Dermis blood vessel endothelial cell (primary cell): ENCODE data around the gene SDK2. TPM values are rescaled to one million over a fixed set of nuclear protein-coding genes. Genes with fewer than 3 reads are reported as not detected.

Experiments used
- DNase-seq: peaks from one replicate; pipeline ENCODE4 v3.0.0; 2010
- total RNA-seq: library from RNA; depleted of rRNA; stranded (reverse); fragments of >200 nt; gene quantifications from 2 replicates; pipeline ENCODE4 v1.2.3, GENCODE V29; 2014

Gene SDK2
- total RNA-seq, 1 donor from 2014 or later: not detected

DNA sequence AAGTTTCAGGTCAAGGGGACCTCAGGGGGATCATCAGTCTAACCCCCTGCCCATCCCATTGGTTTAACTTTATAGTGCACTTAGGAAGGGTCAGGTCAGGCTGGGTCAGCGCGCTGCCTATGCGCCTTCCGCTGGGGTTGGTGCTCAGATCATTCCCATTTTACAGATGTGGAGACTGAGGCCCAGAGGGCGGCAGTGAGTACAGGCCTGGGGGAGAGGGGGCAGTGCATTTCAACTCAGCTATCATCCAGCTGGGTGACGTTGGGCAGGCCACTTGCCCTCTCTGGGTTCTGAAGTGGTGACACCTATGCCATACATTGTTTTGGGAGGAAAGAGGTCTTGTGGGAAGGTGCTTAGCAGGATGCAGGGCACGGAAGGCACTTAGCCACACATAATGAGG is 204.6 kb downstream of the SDK2 start:
- no peak for DNase-seq

DNA sequence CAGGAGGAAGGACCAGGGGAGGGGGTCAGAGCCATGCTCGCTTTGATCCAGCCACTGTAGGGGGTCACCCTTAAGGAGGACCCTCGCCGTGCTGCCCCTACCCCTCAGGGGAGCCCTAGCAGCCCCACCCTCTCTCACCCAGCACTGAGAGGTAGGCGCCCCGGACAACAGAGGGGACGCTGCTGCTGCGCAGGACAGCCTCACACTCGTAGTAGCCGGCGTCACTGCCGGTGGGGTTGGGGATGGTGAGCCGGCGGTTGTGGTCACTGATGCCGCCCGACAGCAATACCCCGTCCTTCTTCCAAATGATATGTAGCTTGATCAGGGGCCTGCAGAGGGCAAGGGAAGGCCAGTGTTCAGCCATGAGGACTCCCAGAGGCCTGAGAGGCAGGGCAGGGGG is 206.4 kb downstream of the SDK2 start:
- DNase-seq: no peak

DNA sequence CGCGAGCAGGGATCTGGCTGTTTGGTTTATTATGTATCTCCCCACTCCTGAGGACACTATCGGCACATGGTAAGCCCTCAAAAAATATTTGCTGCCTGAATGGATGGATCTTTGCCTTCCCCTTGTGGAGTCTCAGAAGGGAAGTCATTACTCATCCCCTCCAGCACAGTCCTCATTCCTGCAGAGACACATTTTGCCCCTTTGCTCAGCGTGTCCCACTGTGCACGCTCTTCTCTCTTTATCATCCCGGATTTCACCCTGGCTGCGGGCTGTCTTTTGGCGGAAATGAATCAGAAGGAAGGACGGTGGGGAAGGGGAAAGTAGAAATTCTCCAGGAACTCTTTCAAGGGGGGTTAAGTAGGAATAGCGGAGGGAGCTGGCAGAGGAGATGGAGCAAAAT is 207.3 kb downstream of the SDK2 start:
- DNase-seq: no peak

DNA sequence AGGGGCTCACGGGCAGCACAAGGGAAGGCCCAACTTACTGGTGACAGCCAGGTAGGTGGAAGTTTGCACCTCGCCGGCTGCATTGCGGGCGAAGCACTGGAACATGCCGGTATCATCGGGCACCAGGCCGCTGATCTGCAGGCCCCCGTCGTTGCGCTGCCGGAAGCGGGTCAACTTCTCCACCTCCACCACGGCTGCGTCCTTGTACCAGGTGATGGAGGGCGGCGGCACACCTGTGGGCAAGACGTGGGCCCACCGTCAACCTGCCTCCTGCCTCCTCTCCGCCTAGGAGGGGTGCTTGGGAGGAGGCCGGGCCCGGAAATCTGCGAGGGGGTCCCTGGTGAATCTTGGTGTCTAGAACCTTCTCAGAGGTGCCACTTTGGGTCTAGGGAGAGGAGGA is 208.8 kb downstream of the SDK2 start:
- DNase-seq: no peak

DNA sequence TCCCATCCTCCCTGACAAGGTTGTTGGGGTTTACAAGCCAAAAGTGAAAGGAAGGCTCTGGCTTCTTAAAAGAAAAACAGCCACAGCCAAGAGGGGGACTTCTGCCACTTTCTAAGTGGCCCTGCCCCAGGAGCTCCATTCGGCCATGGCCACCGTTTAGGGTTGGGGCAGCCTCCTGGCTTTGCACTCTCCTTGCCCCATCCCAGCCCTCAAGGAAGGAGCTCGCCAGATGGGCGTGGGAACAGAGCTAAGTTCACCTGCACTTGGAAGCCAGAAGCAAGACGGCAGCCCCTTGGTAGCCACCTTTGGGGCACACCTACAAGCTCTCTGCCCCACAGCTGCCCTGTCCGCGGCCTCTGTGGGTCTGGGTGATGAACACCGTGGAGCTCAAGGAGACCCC is 210.1 kb downstream of the SDK2 start:
- no peak for DNase-seq

DNA sequence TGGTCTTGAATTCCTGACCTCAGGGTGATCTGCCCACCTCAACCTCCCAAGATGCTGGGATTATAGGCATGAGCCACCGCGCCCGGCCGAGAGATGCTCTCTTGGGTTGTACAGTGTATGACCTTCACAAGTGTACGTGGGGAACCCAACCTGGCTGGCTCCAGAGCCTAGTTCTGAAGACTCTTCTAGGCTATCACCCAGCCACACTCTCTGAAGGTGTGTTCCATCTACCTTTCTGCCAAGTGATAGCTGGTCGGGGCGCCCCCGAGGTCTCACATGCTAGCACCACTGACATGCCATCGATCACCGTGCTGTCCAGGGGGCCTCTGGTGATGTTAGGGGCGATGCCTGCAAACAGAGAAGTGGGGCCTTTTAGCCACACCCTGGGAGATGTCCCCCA is 210.7 kb downstream of the SDK2 start:
- no peak for DNase-seq

DNA sequence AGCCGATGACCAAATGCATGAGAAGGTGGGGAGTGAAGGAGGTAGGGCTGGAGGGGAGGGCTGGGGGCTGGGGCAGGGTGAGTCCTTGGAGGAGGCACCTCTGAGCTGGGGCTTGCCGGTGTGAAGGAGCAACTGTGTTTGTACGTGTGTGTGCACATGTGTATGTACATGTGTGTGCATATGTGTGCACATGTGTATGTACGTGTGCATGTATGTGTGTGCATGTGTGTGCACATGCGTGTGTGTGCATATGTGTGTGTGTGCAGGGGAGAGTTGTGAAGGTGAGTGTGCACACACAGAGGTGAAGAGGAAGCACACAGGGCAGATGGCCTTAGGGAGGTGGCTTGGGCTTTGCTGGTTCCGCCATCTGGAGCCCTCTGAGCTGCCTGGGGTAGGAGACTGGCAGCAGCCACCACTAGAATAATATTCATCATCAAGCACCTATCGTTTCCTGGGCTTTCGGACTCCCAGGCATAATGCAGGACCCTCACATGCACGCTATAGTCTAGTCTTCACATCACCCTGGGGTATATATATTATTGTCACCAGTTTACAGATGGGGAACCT is 211.5 kb downstream of the SDK2 start:
- DNase-seq: no peak

DNA sequence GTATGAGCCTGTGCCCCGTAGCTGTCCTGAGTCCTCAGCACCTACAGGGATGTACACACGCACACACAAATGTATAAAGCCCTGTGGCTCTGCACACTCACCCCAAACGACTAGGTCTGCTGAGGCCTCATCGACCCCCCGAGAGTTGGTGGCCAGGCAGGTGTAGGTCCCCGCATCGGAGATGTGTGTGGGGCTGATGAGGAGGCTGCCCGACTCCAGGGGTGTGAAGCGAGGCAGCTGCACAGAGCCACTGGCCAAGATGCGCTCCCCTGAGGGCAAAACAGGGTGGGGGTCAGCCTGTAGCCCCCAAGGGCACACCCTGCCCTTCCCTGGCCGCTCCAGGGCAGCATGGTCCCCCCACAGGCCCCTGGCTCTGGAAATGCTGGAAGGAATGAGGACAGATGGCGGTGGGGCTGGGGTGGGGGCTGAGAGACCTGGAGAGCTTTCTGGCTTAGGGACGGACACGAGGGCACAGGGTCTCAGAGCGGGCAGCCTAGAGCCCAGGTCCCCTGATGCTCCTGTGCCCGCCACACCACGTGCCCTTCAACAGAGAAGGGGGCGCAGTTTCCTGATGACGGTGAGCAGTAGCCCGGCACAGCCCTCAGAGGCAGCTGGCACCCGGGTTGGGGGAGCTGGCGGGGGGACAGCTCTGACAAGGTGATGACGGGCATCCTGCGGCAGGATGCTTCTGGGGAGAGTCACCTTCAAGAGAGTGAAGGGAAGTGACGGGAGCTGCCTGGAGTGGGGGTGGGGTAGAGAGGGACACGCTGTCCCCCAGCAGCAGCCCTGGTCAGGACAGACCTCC is 212.6 kb downstream of the SDK2 start:
- DNase-seq: no peak

DNA sequence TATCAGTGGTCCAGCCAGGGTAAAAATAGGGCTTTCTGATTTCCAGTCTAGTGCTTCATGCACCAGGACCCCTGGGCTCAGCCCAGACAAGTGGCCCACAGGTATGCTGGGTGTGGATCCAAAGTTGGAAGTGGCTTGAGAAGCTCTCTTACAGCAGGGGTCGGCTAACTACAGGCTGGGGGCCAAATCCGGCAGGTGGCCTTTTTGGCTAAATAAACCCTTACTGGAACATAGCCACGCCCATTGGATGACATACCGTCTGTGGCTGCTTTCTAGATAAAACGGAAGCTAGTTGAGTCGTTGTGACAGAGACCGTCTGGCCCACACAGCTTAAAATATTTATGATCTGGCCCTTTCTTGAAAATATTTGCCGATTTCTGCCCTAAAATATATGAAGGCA is 213.4 kb downstream of the SDK2 start:
- no peak for DNase-seq

DNA sequence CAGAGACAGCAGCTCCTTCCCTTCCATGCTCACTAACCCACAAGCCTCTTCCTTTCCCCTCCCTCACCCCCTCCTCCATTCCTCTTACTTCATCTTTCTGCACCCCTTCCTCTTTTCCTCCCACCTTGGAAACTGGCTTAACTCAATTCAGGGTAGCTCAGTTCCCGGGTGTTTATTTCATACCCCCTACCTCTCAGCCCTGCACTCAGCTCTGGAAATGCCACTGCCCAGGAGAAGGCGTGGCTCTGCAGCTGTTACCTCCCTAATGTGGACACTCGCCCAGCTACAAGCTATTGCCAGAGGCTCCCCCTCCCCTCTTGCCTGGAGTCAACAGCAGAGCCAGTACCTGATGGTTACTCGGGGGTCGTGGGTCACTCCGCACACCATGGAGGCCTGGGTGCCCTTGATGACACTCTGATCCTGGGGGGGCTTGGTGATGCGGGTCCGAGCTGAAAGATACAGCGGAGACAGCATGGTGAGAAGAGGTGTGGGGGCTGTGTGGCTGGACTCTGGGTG is 214.0 kb downstream of the SDK2 start:
- DNase-seq: no peak

DNA sequence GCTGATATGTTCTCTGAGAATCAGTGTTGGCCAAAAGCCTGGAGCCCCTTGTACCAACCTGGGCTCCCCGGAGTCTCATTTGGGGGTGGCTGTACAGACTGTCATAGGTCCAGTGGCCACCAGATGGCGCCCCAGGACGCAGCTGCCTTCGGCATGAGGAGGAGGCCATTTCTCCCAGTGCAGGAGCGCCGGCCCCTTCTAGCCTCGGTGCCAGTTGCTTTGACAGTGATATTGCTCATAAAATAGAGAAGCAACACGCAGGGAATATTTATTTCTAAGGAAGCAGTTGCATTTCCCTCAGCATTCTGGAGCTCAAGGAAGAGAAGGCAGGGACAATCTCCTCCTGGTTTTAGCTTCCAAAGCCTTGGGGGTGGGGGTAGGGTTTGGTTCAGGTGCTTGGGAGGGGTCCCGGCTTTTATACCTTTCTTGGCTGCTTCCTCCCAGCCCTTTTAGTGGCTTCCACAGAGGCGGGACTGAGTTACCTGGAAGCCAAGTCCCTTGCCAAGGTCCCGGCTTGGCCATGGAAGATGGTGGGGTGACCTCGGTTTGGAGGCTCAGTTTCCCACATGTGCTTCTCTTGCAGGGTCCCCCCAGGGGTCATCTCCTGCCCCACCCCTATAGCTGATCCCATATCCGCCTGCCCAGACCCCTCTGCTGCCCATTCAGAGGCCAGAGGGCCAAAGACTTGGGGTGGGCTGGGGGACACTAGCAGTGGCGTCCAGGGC is 214.6 kb downstream of the SDK2 start:
- DNase-seq: peak; percentile 81

DNA sequence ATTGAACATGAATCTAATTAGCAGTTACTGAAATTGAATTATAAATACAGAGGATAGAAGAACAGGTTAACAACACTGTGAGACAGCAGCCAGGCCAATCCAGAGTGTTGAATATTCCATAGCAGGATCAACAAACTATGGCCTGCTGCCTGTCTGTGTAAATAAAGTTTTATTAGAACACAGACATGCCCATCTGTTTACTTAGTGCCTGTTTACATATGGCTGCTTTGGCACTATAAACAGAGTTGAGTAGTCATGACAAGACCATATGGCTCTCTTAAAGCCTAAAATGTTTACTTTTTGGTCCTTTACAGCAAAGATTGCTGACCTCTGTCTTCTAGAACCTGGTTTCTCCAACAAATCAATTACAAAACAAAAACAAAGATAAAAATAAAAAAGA is 217.0 kb downstream of the SDK2 start:
- no peak for DNase-seq

DNA sequence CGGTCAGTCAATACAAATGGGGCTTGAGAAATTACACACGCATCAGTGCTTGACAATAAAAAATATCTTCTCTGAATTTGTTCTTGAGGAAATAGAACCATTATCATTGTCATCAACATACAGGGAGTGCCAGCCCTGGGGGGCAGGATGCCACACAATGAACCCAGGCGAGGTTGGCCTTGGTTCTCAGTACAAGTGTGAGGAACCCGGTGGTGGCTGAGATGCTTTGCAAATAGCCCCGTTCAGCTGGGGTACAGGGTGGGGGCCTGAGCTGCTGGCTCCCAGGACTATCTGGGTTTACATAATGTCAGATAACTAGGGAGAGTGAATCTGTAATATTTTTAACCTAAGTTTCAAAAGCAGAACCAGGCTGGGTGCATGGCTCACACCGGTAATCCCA is 219.7 kb downstream of the SDK2 start:
- no peak for DNase-seq

DNA sequence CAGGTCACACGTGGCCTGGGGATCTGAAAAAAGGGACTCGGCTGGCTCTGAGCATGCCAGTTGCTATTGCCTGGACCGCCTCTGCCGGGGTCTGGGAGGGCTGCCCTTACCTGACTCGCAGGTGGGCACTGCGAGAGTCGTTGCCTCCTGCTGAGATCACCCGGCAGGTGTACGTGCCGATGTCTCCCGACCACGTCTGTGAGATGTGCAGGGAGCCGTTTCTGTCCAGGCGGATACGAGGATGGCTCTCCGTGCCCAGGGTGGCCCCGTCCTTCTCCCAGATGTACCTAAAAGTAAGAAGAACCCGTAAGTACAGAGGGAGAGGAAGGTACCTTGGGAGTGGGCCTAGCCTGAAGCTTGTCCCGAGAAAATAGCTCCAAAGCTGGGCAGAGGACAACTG is 220.4 kb downstream of the SDK2 start:
- no peak for DNase-seq

DNA sequence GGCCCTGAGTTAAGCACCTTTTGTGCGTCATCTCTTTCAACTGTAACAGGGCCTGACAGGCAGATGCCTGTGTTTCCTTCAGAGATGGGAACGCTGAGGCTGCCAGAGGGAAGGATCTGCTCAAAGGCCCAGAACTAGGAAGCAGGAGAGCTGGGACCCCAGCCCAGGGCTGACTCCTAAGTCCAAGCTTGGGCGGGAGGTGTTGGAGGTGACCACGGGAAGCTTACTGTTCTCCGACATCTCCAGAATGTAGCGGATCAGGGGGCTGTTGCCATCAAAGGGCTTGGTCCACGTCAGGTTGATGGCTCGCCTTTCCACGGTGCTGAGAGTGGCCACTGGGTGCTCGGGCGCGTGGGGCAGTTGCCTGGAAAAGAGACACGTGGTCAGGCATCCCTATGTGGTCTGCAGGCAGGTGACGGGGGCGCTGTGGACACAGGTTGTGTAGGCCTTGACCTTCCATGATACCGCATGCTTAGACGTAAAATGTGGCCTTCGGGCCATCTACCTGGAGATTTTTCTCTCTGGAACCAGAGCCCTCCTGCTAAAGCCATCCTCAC is 221.0 kb downstream of the SDK2 start:
- DNase-seq: no peak

DNA sequence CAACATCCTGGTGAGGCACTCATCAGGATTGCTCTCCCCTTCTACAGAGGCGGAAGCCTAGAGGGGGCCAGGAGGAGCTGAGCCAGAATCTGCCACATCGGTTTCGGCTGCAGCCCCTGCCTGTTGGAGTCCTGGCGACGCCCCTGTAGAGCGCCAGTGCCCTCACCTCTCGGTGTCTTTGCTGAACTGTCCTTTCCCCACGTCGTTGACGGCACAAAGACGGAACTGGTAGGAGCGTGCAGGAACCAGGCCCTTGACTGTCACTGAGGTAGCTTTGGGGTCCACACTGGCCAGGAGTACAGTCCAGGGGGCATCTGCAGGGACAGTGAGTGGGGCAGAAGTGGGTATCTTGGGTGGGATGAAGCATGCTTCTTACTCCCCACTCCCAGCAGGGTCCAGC is 222.1 kb downstream of the SDK2 start:
- DNase-seq: no peak

DNA sequence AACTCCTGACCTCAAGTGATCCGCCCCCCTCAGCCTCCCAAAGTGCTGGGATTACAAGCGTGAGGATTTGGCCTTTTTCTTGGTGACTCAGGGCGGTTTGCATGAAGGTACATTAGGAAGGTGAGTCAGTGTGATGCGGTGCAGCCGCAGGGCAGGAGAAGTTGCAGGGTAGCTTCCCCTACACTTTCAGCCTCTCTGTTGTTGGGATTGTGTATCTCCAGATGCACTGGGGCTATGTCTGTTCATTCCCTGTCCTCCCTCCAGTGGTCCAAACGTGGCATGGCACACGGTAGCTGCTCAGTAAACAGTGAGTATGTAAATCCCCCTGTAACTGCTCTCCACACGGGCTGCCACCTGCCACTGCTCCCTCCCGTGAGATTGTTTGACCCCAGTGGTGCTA is 223.3 kb downstream of the SDK2 start:
- DNase-seq: no peak

DNA sequence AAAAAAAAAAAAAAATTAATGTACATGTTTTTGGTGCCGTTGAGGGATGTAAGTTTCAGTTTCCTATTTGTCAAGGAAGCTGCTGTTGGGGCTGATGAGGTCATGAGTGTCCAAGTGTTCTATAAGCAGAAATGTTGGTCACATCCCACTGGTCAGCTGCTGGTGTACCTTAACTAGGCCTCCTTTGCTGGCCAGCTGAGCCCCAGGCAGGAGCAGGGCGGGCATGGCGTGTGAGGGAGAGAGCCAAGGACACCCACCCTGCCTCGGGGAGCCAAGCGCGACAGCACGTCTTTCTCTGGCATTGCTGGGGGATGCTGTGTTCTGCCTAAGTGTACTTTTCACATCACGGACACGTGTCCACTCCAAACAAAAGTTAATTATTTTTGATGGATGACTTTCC is 224.4 kb downstream of the SDK2 start:
- DNase-seq: no peak

DNA sequence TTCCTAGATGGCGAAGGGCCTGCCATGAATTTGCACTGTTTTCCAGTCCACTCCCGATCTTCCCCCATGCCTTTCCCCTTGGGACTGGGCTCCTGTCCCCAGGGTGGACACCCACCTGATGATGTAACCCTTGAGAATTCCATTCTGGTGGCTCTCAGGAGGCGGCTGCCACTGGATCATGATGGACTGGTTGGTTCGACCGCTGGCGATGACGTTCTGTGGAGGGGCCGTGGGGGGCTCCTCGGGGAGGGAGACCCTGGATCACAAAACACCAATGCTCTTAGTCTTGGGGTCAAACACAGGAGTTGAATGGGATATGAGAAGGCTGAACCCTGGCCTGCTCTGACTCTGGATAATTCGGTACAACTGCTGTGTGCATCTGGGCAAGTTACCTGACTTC is 225.2 kb downstream of the SDK2 start:
- no peak for DNase-seq

DNA sequence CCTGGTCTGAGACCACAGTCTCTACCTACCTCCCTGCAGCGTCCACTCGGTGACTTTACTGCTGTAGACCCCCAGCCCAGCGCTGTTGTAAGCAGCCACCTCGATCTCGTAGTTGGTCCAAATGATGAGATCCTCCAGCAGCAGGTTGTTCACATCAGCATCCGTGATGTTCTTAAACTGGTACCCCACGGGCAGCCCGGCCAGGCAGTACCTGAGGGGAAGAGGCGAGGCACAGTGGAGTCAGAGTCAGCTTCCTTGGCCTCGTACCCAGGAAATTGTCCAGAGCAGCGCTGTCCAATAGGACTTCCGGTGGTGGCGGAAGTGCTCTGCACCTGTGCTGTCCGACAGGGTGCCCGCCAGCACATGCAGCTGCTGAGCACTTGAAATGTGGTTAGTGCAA is 228.5 kb downstream of the SDK2 start:
- no peak for DNase-seq

DNA sequence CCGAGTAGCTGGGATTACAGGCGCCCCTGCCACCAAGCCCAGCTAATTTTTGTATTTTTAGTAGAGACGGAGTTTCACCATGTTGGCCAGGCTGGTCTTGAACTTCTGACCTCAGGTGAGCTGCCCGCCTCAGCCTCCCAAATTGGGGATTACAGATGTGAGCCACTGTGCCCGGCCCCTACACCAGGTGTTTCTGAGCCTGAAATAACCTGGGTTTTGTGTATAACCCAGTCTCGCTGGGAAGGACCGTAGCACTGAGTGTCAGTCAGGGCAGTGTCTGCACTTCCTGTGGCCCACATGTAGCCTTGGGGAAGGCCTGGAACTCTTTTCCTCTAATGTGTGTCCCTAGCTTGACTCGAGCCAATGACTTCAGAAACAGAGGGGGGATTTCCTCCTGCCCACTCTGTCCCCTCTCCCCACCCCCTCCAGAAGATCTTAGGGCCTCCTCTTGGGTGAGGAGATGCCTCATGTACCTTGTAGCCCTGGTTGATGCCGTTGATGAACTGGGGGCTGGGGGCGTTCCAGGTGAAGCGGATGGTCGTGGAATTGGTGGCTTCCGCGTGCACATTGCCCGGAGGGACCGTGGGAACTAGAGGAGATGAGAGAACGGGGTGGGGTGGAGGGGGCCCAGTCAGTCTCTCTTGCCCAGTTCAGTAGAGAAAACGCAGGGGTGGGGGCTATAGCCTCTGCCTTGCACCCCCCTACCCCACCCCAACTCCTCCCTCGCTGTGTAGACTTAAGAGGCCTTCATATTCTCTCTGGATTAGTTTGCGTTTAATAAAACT is 229.9 kb downstream of the SDK2 start:
- no peak for DNase-seq

DNA sequence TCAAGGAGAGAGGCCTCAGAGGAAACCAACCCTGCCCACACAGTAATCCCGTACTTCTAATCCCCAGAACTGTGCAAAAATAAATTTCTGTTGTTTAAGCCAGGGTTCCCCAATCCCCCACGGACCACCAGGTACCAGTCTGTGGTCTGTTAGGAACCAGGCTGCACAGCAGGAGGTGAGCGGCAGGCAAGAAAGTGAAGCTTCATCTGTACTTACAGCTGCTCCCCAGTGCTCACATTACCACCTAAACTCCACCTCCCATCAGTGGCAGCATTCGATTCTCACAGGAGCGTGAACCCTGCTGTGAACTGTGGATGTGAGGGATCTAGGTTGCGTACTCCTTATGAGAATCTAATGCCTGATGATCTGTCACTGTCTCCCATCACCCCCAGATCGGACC is 231.3 kb downstream of the SDK2 start:
- DNase-seq: no peak

DNA sequence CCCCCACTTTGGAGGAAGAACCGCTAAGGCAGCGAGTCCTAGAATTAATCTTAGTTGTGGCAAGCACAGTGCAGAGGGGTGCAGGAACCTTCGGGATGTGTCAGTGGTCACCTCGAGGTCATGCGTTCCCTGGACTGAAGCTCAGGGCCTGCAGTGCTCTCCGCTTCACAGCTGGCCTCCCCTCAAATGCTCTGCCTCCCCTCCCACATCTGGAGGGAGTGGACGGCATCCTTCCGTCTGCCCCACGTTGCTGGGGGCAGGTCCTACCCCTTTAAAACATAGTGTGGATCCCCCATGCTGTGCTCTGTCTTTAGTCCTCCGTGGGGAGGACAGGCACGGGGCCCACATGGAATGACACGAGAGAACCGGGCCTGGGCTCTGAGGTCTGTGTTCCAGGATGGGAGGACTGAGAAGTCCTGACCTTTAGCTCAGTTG is 232.9 kb downstream of the SDK2 start:
- no peak for DNase-seq
